RWPE2 (cell line): ENCODE data around the gene RALGPS2.
A peak's percentile ranks its signal among the peaks of the same experiment; 100 is the strongest.

ENCODE experiments used
- ATAC-seq: fragments of 200-7000 bp; cut with Tn5 transposase; 3 replicates; pipeline ENCODE4 v1.9.1; 2021; ENCODE audit warnings: low read depth
- DNase-seq: peaks from one replicate; pipeline ENCODE4 v3.0.0-alpha.2; 2020; ENCODE audit warnings: low spot score
- H3K27ac ChIP-seq: fragments of 450-650 bp; 2 replicates; pipeline ENCODE4 v1.5.1; 2017; ENCODE audit warnings: mild to moderate bottlenecking; ENCODE audit not compliant: poor library complexity, severe bottlenecking
- H3K27me3 ChIP-seq: fragments of 250-450 bp; sonication (Bioruptor Pico); 2 replicates; pipeline ENCODE4 v1.5.1; 2021; ENCODE audit warnings: mild to moderate bottlenecking, moderate library complexity; ENCODE audit not compliant: insufficient read depth, poor library complexity, severe bottlenecking
- H3K36me3 ChIP-seq: fragments of 250-450 bp; sonication (Bioruptor Pico); 2 replicates; pipeline ENCODE4 v1.5.1; 2020; ENCODE audit warnings: low read depth, mild to moderate bottlenecking, moderate library complexity
- H3K4me1 ChIP-seq: fragments of 250-450 bp; sonication (Bioruptor Pico); 2 replicates; pipeline ENCODE4 v1.5.1; 2021; ENCODE audit warnings: mild to moderate bottlenecking, moderate library complexity; ENCODE audit not compliant: insufficient read depth, poor library complexity, severe bottlenecking
- H3K4me3 ChIP-seq: fragments of 250-450 bp; sonication (Bioruptor Pico); 2 replicates; pipeline ENCODE4 v1.5.1; 2021; ENCODE audit warnings: mild to moderate bottlenecking, moderate library complexity; ENCODE audit not compliant: severe bottlenecking
- H3K9me3 ChIP-seq: fragments of 250-450 bp; sonication (Bioruptor Pico); 2 replicates; pipeline ENCODE4 v1.5.1; 2021; ENCODE audit warnings: mild to moderate bottlenecking, moderate library complexity; ENCODE audit not compliant: severe bottlenecking
- TF ChIP-seq, protein P1 (sequence below): fragments of 450-650 bp; IDR thresholded peaks from one replicate; pipeline ENCODE4 v1.5.1; 2017; ENCODE audit warnings: mild to moderate bottlenecking, moderate library complexity; ENCODE audit not compliant: poor library complexity, severe bottlenecking

Gene RALGPS2

GRCh38 chr1:178718520-178718919 is 6.5 kb upstream of the RALGPS2 start:
- Histone ChIP-seq H3K27ac (no peak overlapping the region), H3K4me3 (no peak overlapping the region), H3K27me3 (no peaks in the 10 kb centered on the region), H3K36me3 (no peaks in the 10 kb centered on the region), H3K4me1 (no peaks in the 10 kb centered on the region), H3K9me3 (no peaks in the 10 kb centered on the region)
- TF ChIP-seq, protein P1, sequence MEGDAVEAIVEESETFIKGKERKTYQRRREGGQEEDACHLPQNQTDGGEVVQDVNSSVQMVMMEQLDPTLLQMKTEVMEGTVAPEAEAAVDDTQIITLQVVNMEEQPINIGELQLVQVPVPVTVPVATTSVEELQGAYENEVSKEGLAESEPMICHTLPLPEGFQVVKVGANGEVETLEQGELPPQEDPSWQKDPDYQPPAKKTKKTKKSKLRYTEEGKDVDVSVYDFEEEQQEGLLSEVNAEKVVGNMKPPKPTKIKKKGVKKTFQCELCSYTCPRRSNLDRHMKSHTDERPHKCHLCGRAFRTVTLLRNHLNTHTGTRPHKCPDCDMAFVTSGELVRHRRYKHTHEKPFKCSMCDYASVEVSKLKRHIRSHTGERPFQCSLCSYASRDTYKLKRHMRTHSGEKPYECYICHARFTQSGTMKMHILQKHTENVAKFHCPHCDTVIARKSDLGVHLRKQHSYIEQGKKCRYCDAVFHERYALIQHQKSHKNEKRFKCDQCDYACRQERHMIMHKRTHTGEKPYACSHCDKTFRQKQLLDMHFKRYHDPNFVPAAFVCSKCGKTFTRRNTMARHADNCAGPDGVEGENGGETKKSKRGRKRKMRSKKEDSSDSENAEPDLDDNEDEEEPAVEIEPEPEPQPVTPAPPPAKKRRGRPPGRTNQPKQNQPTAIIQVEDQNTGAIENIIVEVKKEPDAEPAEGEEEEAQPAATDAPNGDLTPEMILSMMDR = no peak
- DNase-seq (no peak), ATAC-seq (no peak)

GRCh38 chr1:178723546-178723945 is 1.5 kb upstream of the RALGPS2 start:
- TF ChIP-seq, protein P1 = no peak
- DNase-seq (no peak), ATAC-seq (no peak)
- Histone ChIP-seq H3K9me3 (no peaks in the 10 kb centered on the region), H3K27ac (no peak overlapping the region), H3K36me3 (no peaks in the 10 kb centered on the region), H3K4me3 (no peak overlapping the region), H3K27me3 (no peaks in the 10 kb centered on the region), H3K4me1 (peaks cover 14% of the 10 kb centered on the region)

DNA sequence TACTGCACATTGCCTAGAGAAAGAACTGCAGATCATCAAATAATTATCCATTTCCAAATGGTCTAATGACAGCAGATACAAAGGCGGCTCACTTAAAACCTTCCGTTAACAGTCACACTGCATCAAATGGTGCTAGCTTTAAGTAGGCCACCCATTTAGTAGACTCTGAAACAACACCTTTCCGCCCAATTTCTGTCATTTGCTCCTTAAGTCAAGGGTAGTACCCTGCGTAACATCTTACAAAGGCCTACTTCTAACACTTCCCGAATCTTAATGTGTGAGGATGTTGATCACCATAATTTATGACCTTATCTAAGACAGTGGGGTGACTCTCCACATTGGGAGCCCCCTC is 692 bp upstream of the RALGPS2 start:
- no peaks in the 10 kb centered on the region for H3K36me3 ChIP-seq
- H3K4me3 ChIP-seq = peak overlapping the region; percentile 70
- DNase-seq (no peak), ATAC-seq (no peak)
- TF ChIP-seq, protein P1 = no peak
- H3K27ac ChIP-seq = no peak overlapping the region
- H3K4me1 ChIP-seq = peaks cover 14% of the 10 kb centered on the region
- no peaks in the 10 kb centered on the region for H3K9me3 ChIP-seq
- no peaks in the 10 kb centered on the region for H3K27me3 ChIP-seq

GRCh38 chr1:178725466-178726086 is 532 bp downstream of the RALGPS2 start:
- Histone ChIP-seq H3K27me3 (no peaks in the 10 kb centered on the region), H3K36me3 (no peaks in the 10 kb centered on the region), H3K4me3 (peak overlapping the region; percentile 70), H3K27ac (peak overlapping the region; percentile 71), H3K4me1 (peaks cover 14% of the 10 kb centered on the region), H3K9me3 (no peaks in the 10 kb centered on the region)
- TF ChIP-seq, protein P1 = peak; percentile 9
- DNase-seq (no peak), ATAC-seq (peak; percentile 44)

GRCh38 chr1:178726087-178726517 is 1.1 kb downstream of the RALGPS2 start:
- H3K27me3 ChIP-seq = no peaks in the 10 kb centered on the region
- peak overlapping the region; percentile 70 for H3K4me3 ChIP-seq
- TF ChIP-seq, protein P1 = no peak
- ATAC-seq = peak; percentile 85
- peaks cover 14% of the 10 kb centered on the region for H3K4me1 ChIP-seq
- peak; percentile 83 for DNase-seq
- H3K9me3 ChIP-seq = no peaks in the 10 kb centered on the region
- H3K27ac ChIP-seq = peak overlapping the region; percentile 71
- no peaks in the 10 kb centered on the region for H3K36me3 ChIP-seq
